IMR-90 (cell line): ENCODE measurements around the gene XRCC4.

Experiments
- CEBPB ChIP-seq: IDR thresholded peaks from 2 replicates; pipeline ENCODE4 v1.6.1; 2012; ENCODE audit warnings: low read depth, low read length, improper control_type of control experiment
- ELK1 ChIP-seq: fragments of 150-350 bp; IDR thresholded peaks from 2 replicates; pipeline ENCODE4 v1.6.1; 2016; ENCODE audit warnings: low read depth, mild to moderate bottlenecking, low read length, moderate library complexity, borderline replicate concordance
- MXI1 ChIP-seq: IDR thresholded peaks from 2 replicates; pipeline ENCODE4 v1.6.1; 2012; ENCODE audit warnings: low read depth, mild to moderate bottlenecking, low read length, moderate library complexity, borderline replicate concordance
- POLR2A ChIP-seq: IDR thresholded peaks from 2 replicates; pipeline ENCODE4 v1.6.1; 2012; ENCODE audit warnings: mild to moderate bottlenecking, low read depth, low read length
- RCOR1 ChIP-seq: IDR thresholded peaks from 2 replicates; pipeline ENCODE4 v1.6.1; 2012; ENCODE audit warnings: mild to moderate bottlenecking, low read length, improper control_type of control experiment; ENCODE audit not compliant: insufficient replicate concordance
- TF ChIP-seq, protein P1 (sequence below): conservative IDR thresholded peaks from 2 replicates; pipeline ENCODE4 v1.5.1; 2012; ENCODE audit warnings: mild to moderate bottlenecking, low read depth, low read length, improper control_type of control experiment

DNA sequence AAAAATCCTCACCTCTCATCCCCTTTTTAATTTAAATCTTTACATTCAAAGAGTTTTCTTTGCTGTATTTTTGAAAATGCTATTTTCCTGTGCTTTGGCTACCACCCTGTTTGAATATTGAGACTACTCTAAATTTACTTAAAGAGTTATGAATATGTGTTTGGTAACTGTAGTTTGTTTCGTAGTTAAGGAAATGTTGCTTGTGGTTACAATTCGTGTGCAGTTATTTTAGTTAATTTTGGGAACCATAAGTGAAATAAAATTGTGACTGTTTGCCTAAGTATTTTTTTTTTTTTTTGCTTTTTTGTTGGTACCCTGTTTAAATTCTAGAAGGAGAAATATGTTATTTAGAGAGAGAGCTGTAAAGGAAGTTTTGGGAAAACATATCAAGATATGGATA, 78.7 kb downstream of the XRCC4 start:
- TF ChIP-seq, protein P1, sequence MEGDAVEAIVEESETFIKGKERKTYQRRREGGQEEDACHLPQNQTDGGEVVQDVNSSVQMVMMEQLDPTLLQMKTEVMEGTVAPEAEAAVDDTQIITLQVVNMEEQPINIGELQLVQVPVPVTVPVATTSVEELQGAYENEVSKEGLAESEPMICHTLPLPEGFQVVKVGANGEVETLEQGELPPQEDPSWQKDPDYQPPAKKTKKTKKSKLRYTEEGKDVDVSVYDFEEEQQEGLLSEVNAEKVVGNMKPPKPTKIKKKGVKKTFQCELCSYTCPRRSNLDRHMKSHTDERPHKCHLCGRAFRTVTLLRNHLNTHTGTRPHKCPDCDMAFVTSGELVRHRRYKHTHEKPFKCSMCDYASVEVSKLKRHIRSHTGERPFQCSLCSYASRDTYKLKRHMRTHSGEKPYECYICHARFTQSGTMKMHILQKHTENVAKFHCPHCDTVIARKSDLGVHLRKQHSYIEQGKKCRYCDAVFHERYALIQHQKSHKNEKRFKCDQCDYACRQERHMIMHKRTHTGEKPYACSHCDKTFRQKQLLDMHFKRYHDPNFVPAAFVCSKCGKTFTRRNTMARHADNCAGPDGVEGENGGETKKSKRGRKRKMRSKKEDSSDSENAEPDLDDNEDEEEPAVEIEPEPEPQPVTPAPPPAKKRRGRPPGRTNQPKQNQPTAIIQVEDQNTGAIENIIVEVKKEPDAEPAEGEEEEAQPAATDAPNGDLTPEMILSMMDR: no peak
- no peak for TF ChIP-seq POLR2A
- no peak for TF ChIP-seq ELK1
- TF ChIP-seq MXI1: no peak
- TF ChIP-seq CEBPB: no peak
- no peak for TF ChIP-seq RCOR1
